HUES48 (cell line): ENCODE measurements around the gene TLL2.

Experiments used
- H3K27ac ChIP-seq: one replicate; pipeline ENCODE4 v1.7.0; 2013; ENCODE audit warnings: low read depth, low read length, inconsistent platforms
- H3K27me3 ChIP-seq: 2 replicates; pipeline ENCODE4 v1.6.1; 2013; ENCODE audit warnings: mild to moderate bottlenecking, low read length; ENCODE audit not compliant: control insufficient read depth, insufficient read depth
- H3K36me3 ChIP-seq: 2 replicates; pipeline ENCODE4 v1.6.1; 2013; ENCODE audit warnings: low read length; ENCODE audit not compliant: control insufficient read depth, insufficient read depth
- H3K4me1 ChIP-seq: 2 replicates; pipeline ENCODE4 v1.6.1; 2013; ENCODE audit warnings: mild to moderate bottlenecking, low read length; ENCODE audit not compliant: control insufficient read depth, insufficient read depth
- H3K4me3 ChIP-seq: 2 replicates; pipeline ENCODE4 v1.5.1; 2013; ENCODE audit warnings: mild to moderate bottlenecking, low read depth, low read length
- H3K9ac ChIP-seq: 2 replicates; pipeline ENCODE4 v1.6.1; 2013; ENCODE audit warnings: mild to moderate bottlenecking, low read depth, low read length, moderate library complexity
- H3K9me3 ChIP-seq: 2 replicates; pipeline ENCODE4 v1.6.1; 2013; ENCODE audit warnings: low read length; ENCODE audit not compliant: control insufficient read depth, insufficient read depth

The TLL2 gene

GRCh38 chr10:96505150-96506136 is 8.3 kb downstream of the TLL2 start:
- no peak overlapping the region for H3K9ac ChIP-seq
- no peaks in the 10 kb centered on the region for H3K9me3 ChIP-seq
- no peak overlapping the region for H3K27ac ChIP-seq
- H3K27me3 ChIP-seq: peaks cover 19% of the 10 kb centered on the region; the same call in 1 of the 2 replicates
- H3K4me1 ChIP-seq: peaks cover 10% of the 10 kb centered on the region
- no peak overlapping the region for H3K4me3 ChIP-seq
- H3K36me3 ChIP-seq: no peaks in the 10 kb centered on the region

GRCh38 chr10:96502561-96503282 is 11.0 kb downstream of the TLL2 start:
- no peaks in the 10 kb centered on the region for H3K4me1 ChIP-seq
- no peaks in the 10 kb centered on the region for H3K36me3 ChIP-seq
- H3K27me3 ChIP-seq: peaks cover 4% of the 10 kb centered on the region; the same call in 1 of the 2 replicates
- no peak overlapping the region for H3K9ac ChIP-seq
- H3K4me3 ChIP-seq: no peak overlapping the region
- H3K27ac ChIP-seq: no peak overlapping the region
- no peaks in the 10 kb centered on the region for H3K9me3 ChIP-seq

DNA sequence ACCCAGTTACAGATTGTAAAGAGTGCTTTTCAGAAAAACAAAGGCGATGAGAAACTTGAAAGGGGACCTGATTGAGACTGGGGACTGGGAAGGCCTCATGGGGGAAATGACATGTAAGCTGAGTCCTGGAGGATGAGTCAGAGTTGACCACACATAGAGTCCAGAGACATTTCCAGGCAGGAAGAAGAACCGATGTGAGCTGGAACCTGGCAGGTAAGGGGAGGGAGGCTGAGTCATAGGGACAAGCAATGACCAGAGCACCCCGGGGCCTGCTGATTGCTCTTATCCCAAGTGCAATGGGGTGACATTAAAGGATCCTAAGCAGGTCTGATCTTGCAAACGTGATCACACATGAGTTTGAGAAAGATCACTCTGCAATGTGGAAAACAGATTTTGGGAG is 11.7 kb downstream of the TLL2 start:
- Histone ChIP-seq H3K9me3 (no peaks in the 10 kb centered on the region), H3K27me3 (no peaks in the 10 kb centered on the region; the same call in 1 of the 2 replicates), H3K36me3 (no peaks in the 10 kb centered on the region), H3K27ac (no peak overlapping the region), H3K4me1 (no peaks in the 10 kb centered on the region), H3K9ac (no peak overlapping the region), H3K4me3 (no peak overlapping the region)

DNA sequence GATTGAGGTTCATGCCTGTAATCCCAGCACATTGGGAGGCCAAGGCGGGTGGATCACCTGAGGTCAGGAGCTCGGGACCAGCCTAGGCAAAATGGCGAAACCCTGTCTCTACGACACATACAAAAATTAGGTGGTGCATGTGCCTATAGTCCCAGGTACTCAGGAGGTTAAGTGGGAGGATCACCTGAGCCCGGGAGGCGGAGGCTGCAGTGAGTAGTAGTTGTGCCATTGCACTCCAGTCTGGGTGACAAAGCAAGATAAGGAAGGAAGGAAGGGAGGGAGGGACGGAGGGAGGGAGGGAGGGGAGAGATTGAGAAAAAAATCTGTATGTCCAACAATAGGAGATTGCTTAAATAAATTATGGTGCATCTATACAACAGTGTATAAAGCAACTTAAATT is 13.2 kb downstream of the TLL2 start:
- Histone ChIP-seq H3K4me3 (no peak overlapping the region), H3K4me1 (no peaks in the 10 kb centered on the region), H3K27me3 (no peaks in the 10 kb centered on the region), H3K27ac (no peak overlapping the region), H3K36me3 (no peaks in the 10 kb centered on the region), H3K9me3 (no peaks in the 10 kb centered on the region), H3K9ac (no peak overlapping the region)

GRCh38 chr10:96500050-96500449 is 13.7 kb downstream of the TLL2 start:
- no peak overlapping the region for H3K4me3 ChIP-seq
- H3K36me3 ChIP-seq: no peaks in the 10 kb centered on the region
- H3K27me3 ChIP-seq: no peaks in the 10 kb centered on the region
- H3K27ac ChIP-seq: no peak overlapping the region
- H3K9me3 ChIP-seq: no peaks in the 10 kb centered on the region
- H3K4me1 ChIP-seq: no peaks in the 10 kb centered on the region
- no peak overlapping the region for H3K9ac ChIP-seq

- H3K27me3 ChIP-seq: no peaks in the 10 kb centered on the region
- H3K27ac ChIP-seq: no peak overlapping the region
- H3K4me3 ChIP-seq: no peak overlapping the region
- H3K9me3 ChIP-seq: no peaks in the 10 kb centered on the region
- no peaks in the 10 kb centered on the region for H3K36me3 ChIP-seq
- H3K9ac ChIP-seq: no peak overlapping the region
- H3K4me1 ChIP-seq: no peaks in the 10 kb centered on the region
These were observed 16.3 kb downstream of the TLL2 start for GRCh38 chr10:96497391-96497790.

GRCh38 chr10:96496281-96496925 is 17.3 kb downstream of the TLL2 start:
- Histone ChIP-seq H3K27me3 (no peaks in the 10 kb centered on the region), H3K36me3 (no peaks in the 10 kb centered on the region)

GRCh38 chr10:96495544-96495943 is 18.2 kb downstream of the TLL2 start:
- no peaks in the 10 kb centered on the region for H3K4me1 ChIP-seq
- H3K4me3 ChIP-seq: no peak overlapping the region
- no peaks in the 10 kb centered on the region for H3K36me3 ChIP-seq
- no peaks in the 10 kb centered on the region for H3K9me3 ChIP-seq
- H3K27ac ChIP-seq: no peak overlapping the region
- no peaks in the 10 kb centered on the region for H3K27me3 ChIP-seq
- no peak overlapping the region for H3K9ac ChIP-seq

More at GRCh38 chr10:96496281-96496925, 17.3 kb downstream of the TLL2 start:
- Histone ChIP-seq H3K9ac (no peak overlapping the region), H3K27ac (no peak overlapping the region), H3K4me1 (no peaks in the 10 kb centered on the region), H3K4me3 (no peak overlapping the region), H3K9me3 (no peaks in the 10 kb centered on the region)

GRCh38 chr10:96494694-96495093 is 19.0 kb downstream of the TLL2 start:
- Histone ChIP-seq H3K4me1 (no peaks in the 10 kb centered on the region), H3K4me3 (no peak overlapping the region), H3K27me3 (no peaks in the 10 kb centered on the region), H3K9ac (no peak overlapping the region), H3K27ac (no peak overlapping the region), H3K36me3 (no peaks in the 10 kb centered on the region), H3K9me3 (no peaks in the 10 kb centered on the region)

- no peaks in the 10 kb centered on the region for H3K9me3 ChIP-seq
- H3K27ac ChIP-seq: no peak overlapping the region
- H3K4me3 ChIP-seq: no peak overlapping the region
- H3K27me3 ChIP-seq: no peaks in the 10 kb centered on the region
- no peaks in the 10 kb centered on the region for H3K36me3 ChIP-seq
- no peaks in the 10 kb centered on the region for H3K4me1 ChIP-seq
- no peak overlapping the region for H3K9ac ChIP-seq
These were observed 19.7 kb downstream of the TLL2 start for GRCh38 chr10:96493871-96494525.
